Mesothelial cell of epicardium (in vitro differentiated cells): ENCODE results near the gene TEF. TPM values are rescaled to one million over a fixed set of nuclear protein-coding genes. Genes with fewer than 3 reads are reported as not detected.
"Not testable (repeated sequence)": the region's sequence is repeated elsewhere in the genome, so short reads cannot be mapped to it uniquely, and the experiment has no call there.

Experiments used
- DNase-seq, 2 experiments: peaks; one replicate each; pipeline ENCODE4 v3.0.0; 2021; ENCODE audit warnings: low spot score in 2 of 2; ENCODE audit not compliant: unreplicated experiment in 2 of 2
- H3K27ac Mint-ChIP-seq: 2 replicates; pipeline ENCODE4 v1.8.0; 2021; ENCODE audit warnings: mixed read lengths
- H3K27me3 Mint-ChIP-seq: 2 replicates; pipeline ENCODE4 v1.8.0; 2021; ENCODE audit warnings: low read depth, mixed read lengths
- H3K36me3 Mint-ChIP-seq: 2 replicates; pipeline ENCODE4 v1.8.0; 2021; ENCODE audit warnings: mixed read lengths
- H3K4me1 Mint-ChIP-seq: 2 replicates; pipeline ENCODE4 v1.8.0; 2021; ENCODE audit warnings: mixed read lengths
- H3K4me3 Mint-ChIP-seq: 2 replicates; pipeline ENCODE4 v1.8.0; 2021; ENCODE audit warnings: mild to moderate bottlenecking, moderate library complexity, mixed read lengths
- H3K9me3 Mint-ChIP-seq: 2 replicates; pipeline ENCODE4 v1.8.0; 2021; ENCODE audit warnings: mixed read lengths
- total RNA-seq: library from RNA; stranded (reverse); gene quantifications from 3 replicates; pipeline ENCODE4 v1.2.1, GENCODE V29; 2021
- TF ChIP-seq, protein P1 (sequence below): fragments of 200-600 bp; sonication (generic); IDR thresholded peaks from one replicate; pipeline ENCODE4 v1.5.0; 2021; ENCODE audit warnings: antibody characterized with exemption; ENCODE audit not compliant: unreplicated experiment

TEF gene
- total RNA-seq, 1 donor from 2014 or later, result 10.5 TPM

DNA sequence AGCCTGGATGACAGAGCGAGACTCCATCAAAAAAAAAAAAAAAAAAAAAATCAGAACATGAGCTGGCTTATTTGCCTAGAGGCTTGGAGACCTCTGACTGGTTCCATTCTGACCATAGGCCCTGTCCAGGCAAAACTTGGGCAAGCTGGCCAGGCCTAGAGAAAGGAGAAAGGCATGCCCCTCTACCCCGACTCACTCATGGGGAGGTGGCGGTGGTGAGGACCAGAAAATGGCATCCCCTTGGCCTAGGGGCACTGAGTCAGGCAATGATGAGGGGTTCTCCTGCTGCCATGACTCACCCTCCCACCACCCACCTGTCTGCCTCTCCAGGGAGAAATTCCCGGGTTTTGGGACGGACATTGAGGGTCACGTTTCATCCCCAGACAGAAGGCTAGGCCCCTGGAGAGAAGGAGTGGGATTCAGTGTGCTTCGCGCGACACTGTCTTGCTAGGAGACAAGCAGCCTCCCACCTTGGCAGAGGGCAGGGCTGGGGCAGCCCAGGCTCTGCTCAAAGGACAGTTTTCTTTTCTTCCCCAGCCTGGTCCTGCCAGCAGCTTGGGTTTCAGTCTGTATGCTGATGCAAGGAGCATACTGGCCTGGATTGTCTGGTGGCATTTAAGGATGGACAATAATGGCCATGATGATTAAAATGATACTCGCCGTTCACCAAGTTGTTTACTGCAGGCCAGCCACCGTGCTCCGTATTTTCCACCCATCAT, 47.6 kb downstream of the TEF start:
- no peaks in the 10 kb centered on the region for H3K4me1 Mint-ChIP-seq
- H3K27me3 Mint-ChIP-seq, result no peaks in the 10 kb centered on the region
- no peaks in the 10 kb centered on the region for H3K9me3 Mint-ChIP-seq
- H3K36me3 Mint-ChIP-seq, result peaks cover 20% of the 10 kb centered on the region
- no peak overlapping the region for H3K27ac Mint-ChIP-seq
- DNase-seq, result no peak
- TF ChIP-seq, protein P1, sequence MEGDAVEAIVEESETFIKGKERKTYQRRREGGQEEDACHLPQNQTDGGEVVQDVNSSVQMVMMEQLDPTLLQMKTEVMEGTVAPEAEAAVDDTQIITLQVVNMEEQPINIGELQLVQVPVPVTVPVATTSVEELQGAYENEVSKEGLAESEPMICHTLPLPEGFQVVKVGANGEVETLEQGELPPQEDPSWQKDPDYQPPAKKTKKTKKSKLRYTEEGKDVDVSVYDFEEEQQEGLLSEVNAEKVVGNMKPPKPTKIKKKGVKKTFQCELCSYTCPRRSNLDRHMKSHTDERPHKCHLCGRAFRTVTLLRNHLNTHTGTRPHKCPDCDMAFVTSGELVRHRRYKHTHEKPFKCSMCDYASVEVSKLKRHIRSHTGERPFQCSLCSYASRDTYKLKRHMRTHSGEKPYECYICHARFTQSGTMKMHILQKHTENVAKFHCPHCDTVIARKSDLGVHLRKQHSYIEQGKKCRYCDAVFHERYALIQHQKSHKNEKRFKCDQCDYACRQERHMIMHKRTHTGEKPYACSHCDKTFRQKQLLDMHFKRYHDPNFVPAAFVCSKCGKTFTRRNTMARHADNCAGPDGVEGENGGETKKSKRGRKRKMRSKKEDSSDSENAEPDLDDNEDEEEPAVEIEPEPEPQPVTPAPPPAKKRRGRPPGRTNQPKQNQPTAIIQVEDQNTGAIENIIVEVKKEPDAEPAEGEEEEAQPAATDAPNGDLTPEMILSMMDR, result no peak
- no peak overlapping the region for H3K4me3 Mint-ChIP-seq

DNA sequence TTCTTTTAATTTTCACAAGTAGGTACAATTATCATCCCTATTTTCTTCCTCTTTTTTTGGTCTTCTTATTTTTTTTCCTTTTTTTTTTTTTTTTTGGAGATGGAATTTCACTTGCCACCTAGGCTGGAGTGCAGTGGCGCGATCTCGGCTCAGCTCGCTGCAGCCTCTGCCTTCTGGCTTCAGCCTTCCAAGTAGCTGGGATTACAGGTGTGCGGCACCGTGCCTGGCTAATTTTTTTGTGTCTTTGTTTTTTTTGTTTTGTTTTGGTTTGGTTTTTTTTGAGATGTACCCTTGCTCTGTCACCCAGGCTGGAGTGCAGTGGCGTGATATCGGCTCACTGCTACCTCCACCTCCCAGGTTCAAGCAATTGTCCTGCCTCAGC, 48.2 kb downstream of the TEF start:
- Mint-ChIP-seq H3K4me3 (no peak overlapping the region), H3K27me3 (no peaks in the 10 kb centered on the region), H3K4me1 (no peaks in the 10 kb centered on the region), H3K36me3 (peaks cover 20% of the 10 kb centered on the region), H3K27ac (no peak overlapping the region), H3K9me3 (no peaks in the 10 kb centered on the region)
- no peak for DNase-seq
- TF ChIP-seq, protein P1, result no peak

DNA sequence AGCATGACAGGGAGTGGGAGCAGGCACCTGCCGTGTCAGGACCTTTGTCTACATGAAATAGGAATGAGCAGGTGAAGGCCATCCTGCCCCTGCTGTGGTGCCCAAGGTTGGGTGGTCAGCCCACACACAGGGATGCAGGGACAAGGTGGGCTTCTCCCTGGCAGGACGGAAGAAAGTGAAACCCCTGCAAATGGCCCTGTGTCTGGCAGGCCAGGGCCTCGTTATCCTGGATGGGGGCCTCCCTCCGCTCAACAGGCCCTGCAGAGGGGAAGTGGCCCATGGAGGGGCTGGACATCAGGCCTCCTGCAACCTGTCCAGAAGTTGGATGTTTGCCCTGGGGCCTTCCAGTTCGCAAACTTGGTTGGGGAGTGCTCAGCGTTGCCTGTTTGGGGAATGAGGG, 49.9 kb downstream of the TEF start:
- DNase-seq, result no peak
- Mint-ChIP-seq H3K4me3 (no peak overlapping the region), H3K36me3 (peaks cover 25% of the 10 kb centered on the region), H3K9me3 (no peaks in the 10 kb centered on the region), H3K27me3 (no peaks in the 10 kb centered on the region), H3K4me1 (no peaks in the 10 kb centered on the region), H3K27ac (peak overlapping the region; percentile 45)
- TF ChIP-seq, protein P1, result no peak

DNA sequence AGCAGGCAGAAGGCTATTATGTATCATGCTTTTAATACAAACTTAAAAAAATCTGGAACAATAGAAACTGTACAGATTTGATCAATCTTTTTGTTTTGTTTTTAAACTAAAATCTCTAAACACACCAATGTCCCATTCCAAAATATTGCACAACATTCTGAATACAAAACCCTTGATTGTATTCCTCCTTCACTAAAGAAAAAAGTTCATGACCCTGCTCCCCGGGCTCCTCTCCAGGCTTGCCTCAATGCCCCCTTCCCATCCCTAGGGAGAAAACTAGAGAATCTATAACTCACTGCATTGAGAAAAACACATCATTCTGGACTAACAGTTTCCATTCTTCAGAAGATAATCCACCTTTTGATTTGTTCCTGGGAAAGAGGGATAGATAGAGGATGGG, 51.7 kb downstream of the TEF start:
- not testable (repeated sequence) for H3K9me3 Mint-ChIP-seq, H3K4me3 Mint-ChIP-seq, DNase-seq, H3K27ac Mint-ChIP-seq, H3K4me1 Mint-ChIP-seq, H3K27me3 Mint-ChIP-seq
- H3K36me3 Mint-ChIP-seq, result peaks cover 29% of the 10 kb centered on the region

DNA sequence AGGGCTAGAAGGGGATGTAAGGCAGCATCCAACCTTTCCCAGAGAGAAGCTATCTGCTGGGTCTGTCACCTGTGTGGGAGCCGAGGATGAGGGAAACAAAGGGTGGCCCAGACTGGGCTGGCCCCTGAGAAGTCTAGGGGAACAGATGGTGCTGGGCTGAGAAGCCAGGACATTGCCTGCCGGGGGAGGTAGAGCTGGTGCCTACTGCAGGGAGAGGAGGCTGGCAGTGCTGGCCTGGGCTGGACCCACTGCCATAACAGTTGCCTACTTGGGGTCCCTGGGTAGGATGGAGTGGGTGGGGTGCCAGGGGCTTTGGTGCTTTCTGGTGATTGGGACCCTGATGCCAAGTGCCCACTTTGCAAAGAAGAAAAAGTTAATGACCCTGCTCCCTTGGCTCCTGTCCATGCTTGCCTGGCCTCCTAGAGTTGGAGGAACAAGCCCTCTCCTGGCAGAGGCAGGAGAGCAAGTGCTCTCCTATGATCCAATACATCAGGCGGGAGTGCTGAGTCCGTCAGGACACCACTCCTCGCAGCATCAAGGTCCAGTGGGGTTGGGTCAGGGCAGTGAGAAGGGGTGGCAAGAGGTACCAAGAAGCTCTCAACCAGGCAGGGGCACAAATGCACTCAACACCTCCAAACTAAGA, 52.7 kb downstream of the TEF start:
- not testable (repeated sequence) for H3K4me3 Mint-ChIP-seq, H3K27ac Mint-ChIP-seq, H3K27me3 Mint-ChIP-seq, H3K9me3 Mint-ChIP-seq, DNase-seq, H3K4me1 Mint-ChIP-seq
- H3K36me3 Mint-ChIP-seq, result peaks cover 29% of the 10 kb centered on the region

DNA sequence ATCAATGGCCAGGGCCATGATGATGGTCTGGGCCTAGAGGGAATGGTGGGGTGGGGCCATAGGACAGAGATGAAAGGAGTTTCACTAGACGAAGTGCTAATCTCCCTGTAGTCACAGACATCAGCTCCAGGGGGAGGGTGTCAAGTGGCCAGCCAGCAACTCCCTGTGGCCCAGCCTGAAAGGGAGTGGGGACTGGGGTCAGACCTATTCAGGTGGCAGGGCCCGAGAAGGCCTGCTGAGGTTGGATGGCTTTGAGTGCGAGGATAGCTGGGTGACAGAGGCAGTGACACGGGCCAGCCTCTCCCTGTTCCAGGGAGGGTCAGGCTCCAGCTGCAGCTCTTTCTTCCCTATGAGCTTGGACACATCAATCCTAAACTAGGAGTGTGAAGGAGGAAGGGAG, 53.8 kb downstream of the TEF start:
- DNase-seq, result no peak
- no peak overlapping the region for H3K4me3 Mint-ChIP-seq
- no peaks in the 10 kb centered on the region for H3K9me3 Mint-ChIP-seq
- H3K36me3 Mint-ChIP-seq, result peaks cover 29% of the 10 kb centered on the region
- H3K4me1 Mint-ChIP-seq, result no peaks in the 10 kb centered on the region
- TF ChIP-seq, protein P1, result no peak
- no peaks in the 10 kb centered on the region for H3K27me3 Mint-ChIP-seq
- peak overlapping the region; percentile 25 for H3K27ac Mint-ChIP-seq
